Activated T-helper 1 cell treated with anti-CD3 and anti-CD28 coated beads, Interleukin-2, amount 50 U/mL, for 16 hours (primary cell): ENCODE results near the gene CRIP1.

Experiments used
- DNase-seq, 2 donors: peaks; one replicate each; pipeline ENCODE4 v3.0.0-alpha.2; 2020; ENCODE audit warnings: low read depth in 1 of 2, low spot score in 1 of 2

Gene CRIP1

GRCh38 chr14:105450864-105451720 lies 35.6 kb upstream of the CRIP1 start:
- no peak for DNase-seq

GRCh38 chr14:105452963-105453362 lies 33.7 kb upstream of the CRIP1 start:
- no peak for DNase-seq

- no peak for DNase-seq
Observed at GRCh38 chr14:105453847-105454246, 32.8 kb upstream of the CRIP1 start.

- DNase-seq = no peak
Observed at GRCh38 chr14:105455086-105455640, 31.5 kb upstream of the CRIP1 start.

- DNase-seq = no peak
Observed at GRCh38 chr14:105455766-105456660, 30.7 kb upstream of the CRIP1 start.

- DNase-seq = no peak
Observed at GRCh38 chr14:105456736-105457617, 29.7 kb upstream of the CRIP1 start.

- no peak for DNase-seq
Observed at GRCh38 chr14:105458010-105458409, 28.7 kb upstream of the CRIP1 start.

- DNase-seq = no peak
Observed at GRCh38 chr14:105458571-105458970, 28.1 kb upstream of the CRIP1 start.

GRCh38 chr14:105460116-105460515 lies 26.6 kb upstream of the CRIP1 start:
- no peak for DNase-seq

GRCh38 chr14:105460616-105461015 lies 26.1 kb upstream of the CRIP1 start:
- no peak for DNase-seq

GRCh38 chr14:105461903-105462302 lies 24.8 kb upstream of the CRIP1 start:
- DNase-seq = no peak

- DNase-seq = no peak
Observed at GRCh38 chr14:105464501-105464900, 22.2 kb upstream of the CRIP1 start.

- DNase-seq = no peak
Observed at GRCh38 chr14:105465209-105466031, 21.3 kb upstream of the CRIP1 start.

GRCh38 chr14:105466531-105467248 lies 20.0 kb upstream of the CRIP1 start:
- no peak for DNase-seq

- DNase-seq = no peak
Observed at GRCh38 chr14:105467249-105467941, 19.3 kb upstream of the CRIP1 start.

GRCh38 chr14:105467942-105468471 lies 18.7 kb upstream of the CRIP1 start:
- no peak for DNase-seq

GRCh38 chr14:105468621-105469241 lies 18.0 kb upstream of the CRIP1 start:
- no peak for DNase-seq
